GM21367 (cell line): ENCODE measurements around the gene CCDC50.

Experiments used
- ATAC-seq: cut with Tn5 transposase; IDR thresholded peaks from one replicate; pipeline ENCODE4 v1.9.1; 2021; ENCODE audit not compliant: unreplicated experiment

Gene CCDC50

DNA sequence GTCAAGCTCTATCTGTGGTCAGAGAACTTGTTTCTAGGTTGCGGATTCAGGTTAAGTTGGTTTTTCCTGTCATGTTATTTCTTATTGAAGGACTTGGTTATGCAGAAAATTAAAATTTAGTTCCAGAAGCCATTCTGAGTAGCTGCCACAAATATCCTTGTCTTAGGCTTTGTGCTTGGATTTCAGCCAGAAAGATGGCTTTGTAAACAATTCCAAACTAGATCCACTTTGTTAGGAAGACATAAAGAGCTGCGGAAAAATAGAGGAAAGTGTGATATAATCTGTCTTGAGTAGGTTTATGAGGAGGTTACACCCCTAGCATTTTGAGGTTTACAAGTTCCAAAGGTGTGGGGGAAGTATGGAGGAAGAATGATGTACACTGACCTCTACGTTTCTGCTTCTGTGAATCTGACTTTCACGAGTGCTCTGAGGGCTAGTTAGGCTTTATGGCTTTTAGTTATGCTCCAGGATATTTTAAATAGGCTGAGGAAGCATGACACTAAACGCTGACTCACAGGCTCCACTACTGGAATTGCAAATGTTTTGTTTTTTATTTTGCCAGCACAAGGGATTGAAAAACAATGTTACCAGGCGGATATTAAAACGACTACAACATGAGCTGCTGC is 47.4 kb downstream of the CCDC50 start:
- no peak for ATAC-seq

GRCh38 chr3:191378142-191378812 is 49.1 kb downstream of the CCDC50 start:
- peak; percentile 34 for ATAC-seq

DNA sequence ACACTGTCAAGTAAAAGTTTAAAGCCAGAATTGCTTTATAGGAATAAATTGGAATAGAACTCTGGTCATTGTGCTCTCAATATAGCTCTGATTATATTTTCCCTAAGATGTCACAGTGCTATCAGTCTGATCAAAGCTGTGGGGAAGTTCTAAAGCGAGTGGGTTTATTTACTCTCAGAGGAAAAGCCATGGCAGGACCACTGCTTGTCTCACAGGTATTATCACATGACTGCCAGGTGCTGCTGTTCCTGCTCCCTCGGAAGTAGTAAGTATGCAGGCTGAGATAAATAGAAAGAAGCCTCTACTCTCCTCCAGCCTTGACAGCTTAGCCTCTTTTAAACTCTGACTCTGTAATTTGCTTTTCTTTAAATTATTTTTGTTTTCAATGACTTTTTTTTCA is 50.3 kb downstream of the CCDC50 start:
- ATAC-seq, result no peak

DNA sequence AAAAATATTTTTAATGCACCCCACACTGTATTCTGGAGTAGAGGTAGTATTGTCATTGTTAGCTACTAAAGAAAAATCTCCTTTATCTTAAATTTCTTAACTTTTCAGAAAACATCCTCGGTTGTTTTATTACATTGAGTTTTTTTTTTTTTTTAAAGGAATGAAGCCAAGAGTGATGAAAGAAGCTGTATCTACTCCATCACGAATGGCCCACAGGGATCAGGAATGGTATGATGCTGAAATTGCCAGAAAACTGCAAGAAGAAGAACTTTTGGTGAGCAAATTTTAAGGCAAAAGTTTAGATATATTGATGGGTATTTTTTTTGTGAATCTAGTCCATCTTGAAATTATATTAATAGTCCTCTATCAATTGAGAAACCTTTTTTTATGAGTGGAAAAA is 50.8 kb downstream of the CCDC50 start:
- no peak for ATAC-seq

- no peak for ATAC-seq
Observed at GRCh38 chr3:191381303-191381702, 52.1 kb downstream of the CCDC50 start.

DNA sequence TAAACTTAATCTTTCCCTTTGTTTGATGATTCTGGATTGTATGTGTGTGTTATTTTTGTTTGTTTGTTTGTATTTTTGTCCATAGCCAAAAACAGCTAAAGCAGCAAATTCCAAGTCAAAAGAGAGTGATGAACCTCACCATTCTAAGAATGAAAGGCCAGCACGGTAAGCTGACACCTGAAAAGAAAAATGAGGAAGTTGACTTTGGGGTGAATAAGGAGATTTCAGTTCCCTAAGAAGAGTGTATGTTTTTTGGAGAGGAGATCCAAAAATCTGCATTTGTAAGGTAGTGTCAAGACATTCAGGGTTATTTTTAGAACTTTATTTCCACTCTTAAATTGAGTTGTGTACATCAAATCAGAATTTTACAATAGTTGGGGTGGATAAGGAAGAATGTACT is 53.5 kb downstream of the CCDC50 start:
- ATAC-seq, result no peak

GRCh38 chr3:191383124-191383523 is 53.9 kb downstream of the CCDC50 start:
- no peak for ATAC-seq

DNA sequence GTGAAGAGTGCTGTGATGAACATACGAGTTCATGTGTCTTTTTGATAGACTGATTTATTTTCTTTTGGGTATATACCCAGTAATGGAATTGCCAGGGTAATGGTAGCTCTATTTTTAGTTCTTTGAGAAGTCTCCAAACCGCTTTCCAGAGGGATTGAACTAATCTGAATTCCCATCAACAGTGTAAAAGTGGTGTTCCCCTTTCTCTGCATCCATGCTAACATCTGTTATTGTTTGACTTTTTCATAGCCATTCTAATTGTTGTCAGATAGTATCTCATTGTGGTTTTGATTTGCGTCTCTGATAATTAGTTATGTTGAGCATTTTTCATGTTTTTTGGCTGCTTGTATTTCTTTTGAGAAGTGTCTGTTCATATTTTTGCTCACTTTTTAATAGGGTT is 55.9 kb downstream of the CCDC50 start:
- no peak for ATAC-seq

DNA sequence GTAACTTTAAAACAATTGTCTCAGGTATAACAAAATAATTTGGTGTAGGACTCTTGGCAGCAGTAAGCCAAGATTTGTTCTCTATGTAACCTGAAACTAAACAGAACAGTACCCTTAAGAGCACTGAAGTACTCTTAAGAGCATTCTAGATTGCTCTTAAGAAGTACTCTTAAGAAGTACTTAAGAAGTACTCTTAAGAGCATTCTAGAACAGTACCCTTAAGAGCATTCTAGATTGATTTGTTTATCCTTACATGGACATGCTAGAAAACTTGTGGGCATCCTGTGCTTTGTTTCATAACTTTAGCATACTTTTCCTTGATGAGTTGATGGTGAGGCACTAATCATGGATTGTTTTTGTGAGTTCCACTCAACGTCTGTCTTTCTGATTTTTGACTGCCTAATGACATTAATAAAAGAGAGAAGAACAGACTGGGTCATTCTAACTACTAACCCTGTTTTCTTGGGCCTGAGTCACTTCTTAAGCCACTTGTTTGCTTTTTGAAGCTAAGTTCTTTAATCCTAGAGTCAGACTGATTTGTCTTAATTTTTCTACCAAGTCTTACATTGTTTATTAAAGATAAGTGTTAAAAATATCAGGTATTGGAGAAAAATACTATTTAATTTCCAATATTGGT is 58.4 kb downstream of the CCDC50 start:
- ATAC-seq, result no peak

DNA sequence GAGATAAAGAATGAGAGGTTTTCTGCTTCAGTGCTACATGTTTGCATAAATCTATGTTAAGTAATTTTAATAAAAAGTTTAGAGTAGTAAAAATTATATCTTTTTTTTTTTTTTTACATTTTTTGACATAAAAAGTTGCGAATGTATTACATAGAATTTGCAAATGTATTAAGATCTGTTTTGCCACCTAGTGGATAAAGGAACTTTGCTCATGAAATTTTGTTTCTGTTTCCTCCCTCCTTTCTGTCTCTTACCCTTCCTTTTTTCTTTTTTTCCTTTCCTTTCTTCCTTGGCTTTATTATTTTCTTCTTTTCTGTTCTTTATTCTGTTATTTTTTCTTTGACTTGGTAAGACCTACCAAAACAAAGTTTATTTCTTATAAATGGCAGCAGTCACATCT is 59.6 kb downstream of the CCDC50 start:
- no peak for ATAC-seq

DNA sequence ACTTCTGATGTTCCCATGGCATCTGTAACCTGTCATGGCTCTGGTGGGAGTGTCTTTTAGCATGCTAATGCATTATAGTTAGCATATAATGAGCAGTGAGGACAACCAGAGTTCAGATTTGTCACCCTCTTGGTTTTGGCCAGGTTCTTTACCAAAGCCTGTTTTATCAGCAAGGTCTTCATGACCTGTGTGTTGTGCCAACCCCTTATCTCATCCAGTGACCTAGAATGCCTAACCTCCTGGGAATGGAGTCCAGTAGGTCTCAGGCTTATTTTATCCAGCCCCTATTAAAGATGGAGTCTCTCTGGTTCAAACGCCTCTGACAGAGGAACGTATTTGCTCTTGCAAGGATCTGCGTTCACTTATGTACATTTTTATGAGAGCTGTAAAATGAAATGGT is 61.4 kb downstream of the CCDC50 start:
- ATAC-seq, result no peak

DNA sequence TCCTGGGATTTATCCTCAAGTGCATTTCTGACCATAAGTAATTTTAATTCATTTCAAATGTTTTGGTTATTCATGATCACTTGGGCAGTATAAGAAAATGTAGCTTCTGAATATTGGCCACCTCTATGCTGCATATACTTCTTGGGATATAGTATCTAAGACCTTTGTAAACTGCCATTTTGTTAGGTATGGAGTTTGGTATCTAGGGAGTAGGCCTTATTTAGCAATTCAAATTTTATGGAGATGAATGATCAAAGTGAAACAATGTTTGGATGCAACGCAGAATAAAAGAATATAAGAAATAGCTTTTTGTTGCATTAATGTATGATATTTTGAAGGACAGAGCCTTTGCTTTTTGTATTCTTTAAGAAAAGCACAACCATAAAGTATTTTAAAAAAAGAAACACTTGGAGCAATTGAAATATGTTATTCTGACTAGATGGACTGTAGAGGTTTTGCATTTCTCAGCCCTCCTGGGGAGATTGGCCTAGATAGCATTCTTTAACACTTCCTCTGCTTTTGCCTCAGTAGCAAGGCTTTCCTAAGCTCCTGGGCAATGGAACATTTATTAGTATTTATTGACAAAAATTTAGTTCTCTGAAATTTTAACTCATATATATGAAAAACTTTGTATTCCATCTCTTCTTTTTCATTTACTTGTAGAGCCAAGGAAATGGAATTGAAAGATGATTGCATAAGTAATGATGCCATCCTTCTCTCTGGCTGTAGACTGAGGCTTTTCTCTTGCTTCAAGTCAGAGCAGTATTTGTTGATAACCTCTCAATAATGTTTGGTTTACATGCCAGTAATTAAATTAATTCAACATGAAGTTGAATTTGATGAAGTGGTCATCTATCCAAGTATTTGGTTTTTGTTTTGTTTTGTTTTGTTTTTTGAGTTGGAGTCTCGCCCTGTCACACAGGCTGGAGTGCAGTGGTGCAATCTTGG is 62.9 kb downstream of the CCDC50 start:
- ATAC-seq, result no peak

GRCh38 chr3:191393146-191393545 is 64.0 kb downstream of the CCDC50 start:
- no peak for ATAC-seq

DNA sequence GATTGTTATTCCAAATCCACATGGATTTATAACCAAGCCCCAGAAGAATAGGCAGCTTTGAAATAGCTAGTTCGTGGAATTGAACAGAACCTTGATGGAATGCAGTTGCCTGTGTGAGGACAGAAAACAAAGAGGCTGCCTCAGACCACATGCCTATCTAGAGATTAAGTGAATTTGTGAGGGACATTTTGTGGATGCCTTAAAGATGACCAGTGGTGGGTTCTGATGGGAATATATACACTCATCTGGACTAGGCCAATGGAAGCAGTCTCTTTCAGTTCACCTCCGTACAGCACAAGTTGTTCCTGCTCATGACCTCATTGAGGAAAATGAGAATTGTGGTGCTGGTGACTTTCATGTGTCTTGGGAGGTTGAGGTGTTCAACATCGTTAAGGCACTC is 68.6 kb downstream of the CCDC50 start:
- no peak for ATAC-seq

DNA sequence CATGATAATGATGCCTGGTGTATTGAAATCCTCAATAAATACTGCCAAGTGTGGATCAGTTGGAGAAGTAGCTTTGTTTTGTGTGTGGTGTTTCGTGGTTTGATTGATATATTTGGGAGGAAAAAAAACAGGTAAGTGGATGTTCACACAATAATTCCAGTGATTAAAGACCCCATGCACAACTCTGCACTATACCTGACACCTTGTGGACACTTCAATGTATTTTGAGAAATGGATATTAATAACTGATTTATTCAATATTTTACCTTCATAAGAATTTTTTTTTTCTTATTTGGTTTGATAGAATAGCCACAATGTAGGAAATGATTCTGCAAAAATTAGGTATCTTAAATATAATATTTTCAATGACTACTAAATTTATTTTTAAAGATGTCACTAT is 69.4 kb downstream of the CCDC50 start:
- ATAC-seq, result no peak

DNA sequence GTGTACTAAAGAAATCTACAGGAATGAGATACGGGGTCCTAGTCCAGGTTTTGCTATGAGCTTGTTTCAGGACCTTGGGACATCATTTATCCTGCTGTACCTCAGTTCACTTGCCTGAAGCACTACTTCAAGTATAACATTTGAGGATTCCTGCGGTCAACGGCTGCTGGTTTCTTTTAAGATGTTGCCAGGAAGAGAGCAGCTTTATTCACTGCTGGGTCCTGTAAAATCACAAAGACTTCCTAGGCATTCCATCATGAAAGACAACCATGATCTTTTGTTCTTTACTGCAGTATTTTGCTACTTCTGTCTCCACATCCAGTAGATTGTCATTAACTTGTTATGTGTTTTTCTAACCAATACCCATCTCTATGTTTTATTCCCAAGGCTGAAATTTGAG is 70.7 kb downstream of the CCDC50 start:
- ATAC-seq, result no peak

DNA sequence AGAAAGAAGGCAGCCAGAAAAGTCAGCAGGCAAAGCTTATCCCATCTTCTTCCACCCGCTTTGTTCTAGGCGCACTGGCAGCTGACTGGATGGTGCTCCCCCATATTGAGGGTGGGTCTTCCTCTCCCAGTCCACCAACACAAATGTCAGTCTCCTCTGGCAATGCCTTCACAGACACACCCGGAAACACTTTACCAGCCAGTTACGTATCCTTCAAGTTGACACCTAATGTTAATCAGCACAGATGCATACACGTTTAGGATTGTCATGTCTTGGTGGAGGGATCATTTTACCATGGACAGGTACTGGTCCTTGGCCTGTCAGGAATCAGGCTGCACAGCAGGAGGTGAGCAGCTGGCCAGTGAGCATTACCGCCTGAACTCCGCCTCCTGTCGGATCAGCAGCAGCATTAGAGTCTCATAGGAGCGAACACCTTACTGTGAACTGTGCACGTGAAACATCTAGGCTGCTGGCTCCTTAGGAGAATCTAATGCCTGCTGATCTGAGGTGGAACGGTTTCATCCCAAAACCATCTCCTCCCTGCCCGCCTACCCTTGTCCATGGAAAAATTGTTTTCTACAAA is 72.7 kb downstream of the CCDC50 start:
- no peak for ATAC-seq

GRCh38 chr3:191409791-191410359 is 80.7 kb downstream of the CCDC50 start:
- no peak for ATAC-seq

DNA sequence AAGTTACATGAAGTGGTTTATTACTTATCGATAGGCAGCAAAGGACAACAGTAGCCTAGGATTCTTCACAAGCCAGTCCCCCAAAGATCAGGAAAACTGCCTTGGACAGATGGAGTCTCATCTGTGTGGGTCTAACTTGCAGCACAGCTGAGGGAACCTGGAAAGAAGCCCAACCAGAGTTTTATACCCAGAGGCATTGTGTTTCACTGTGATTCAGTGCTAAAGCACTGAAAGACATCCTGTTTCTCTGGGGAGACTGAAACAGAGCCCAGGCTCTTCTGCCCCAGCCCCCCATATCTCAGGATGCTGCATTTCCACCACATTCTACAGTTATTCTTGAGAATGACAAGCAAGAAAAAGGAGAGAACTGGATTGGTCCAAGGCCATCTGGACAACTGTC is 83.6 kb downstream of the CCDC50 start:
- ATAC-seq, result no peak

DNA sequence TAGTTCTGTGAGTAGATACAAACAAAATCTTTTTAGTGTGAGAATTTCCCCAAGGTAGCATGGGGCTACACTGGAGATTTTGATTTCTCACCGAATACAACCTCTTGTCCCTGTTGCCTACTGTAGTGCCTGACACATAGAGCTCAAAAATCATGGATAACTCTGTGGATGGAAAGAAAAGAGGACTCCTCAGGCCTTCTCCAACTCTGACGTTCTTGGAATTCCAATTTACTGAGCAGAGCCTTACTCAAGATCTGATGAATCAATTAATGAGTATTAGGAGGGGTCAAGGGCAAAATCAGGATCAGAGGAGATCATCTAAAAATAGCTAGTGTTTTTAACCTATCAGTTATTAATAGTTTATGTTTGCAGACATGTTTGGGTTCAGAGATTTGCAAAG is 85.1 kb downstream of the CCDC50 start:
- no peak for ATAC-seq

DNA sequence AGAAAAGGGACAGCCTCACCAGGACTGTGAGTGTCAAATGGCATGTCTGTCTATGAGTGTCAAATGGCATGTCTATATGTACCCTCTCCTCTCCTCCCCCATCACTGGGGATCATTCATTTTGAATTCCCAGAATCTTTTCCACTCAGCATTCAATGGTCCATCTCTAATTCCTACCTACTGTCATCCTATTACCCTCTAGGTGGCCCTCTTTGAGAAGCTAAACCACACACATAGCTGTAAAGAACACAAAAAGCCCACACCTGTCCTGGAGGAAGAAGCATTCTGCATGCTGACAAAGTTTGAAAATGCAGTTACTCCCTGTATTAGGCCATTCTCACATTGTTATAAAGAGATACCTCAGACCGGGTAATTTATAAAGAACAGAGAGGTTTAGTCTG is 85.5 kb downstream of the CCDC50 start:
- no peak for ATAC-seq
